ENCODE data around the gene CR2. TPM values are rescaled to one million over a fixed set of nuclear protein-coding genes. Genes with fewer than 3 reads are reported as not detected.

The CR2 gene
- total RNA-seq, 1 experiment from 2014 or later: not detected

DNA sequence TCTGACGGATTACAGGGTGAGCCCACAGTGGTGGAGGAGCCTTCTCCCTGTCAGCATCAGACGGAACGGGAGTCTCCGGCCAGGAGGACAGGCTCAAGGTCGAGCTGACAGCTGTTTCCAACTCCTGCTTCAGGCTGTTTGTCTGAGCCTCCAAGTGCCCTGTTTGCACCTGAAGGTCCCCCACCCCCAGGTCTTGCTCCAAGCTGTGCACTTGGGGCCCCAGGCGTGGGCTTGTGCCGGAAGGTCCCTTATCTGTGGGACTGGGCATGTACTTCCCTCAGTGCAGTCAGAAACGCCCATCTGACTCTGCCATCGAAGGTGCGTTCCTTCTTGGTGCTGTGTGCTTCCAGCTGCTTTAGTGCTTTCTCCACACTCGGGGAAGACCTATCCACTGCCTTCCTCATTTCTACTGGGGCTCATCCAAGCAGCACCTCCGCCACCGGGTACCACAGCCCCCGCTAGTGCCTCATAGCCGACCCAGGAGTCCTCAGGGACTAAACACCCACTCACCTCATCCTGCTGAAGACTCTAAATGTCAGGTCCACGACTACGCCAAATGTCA is 29.5 kb upstream of the CR2 start:
- H3K9me2 ChIP-seq (replicated peaks; ENCODE audit: low read length): no peaks in the 10 kb centered on the region
- no peak overlapping the region for H2AFZ ChIP-seq (ENCODE audit: low read length)
- BruUV-seq (replicated peaks): no TSS peak
- no peak overlapping the region for H3K4me3 ChIP-seq (ENCODE audit: low read length)
- ATAC-seq (no peak), DNase-seq (no peak)
- no peaks in the 10 kb centered on the region for H3K79me2 ChIP-seq (ENCODE audit: low read length)
- H3K9me3 ChIP-seq (ENCODE audit: low read length): peaks cover 5% of the 10 kb centered on the region; the same call in 1 of the 2 replicates
- ChIA-PET POLR2A (ENCODE audit: unreplicated experiment) (interaction anchor here (0.6 kb wide), 1 partner anchor 515 kb away, joined by 3 read pairs; no protein-coding TSS in a partner anchor), CTCF (no interaction called here)
- H4K20me1 ChIP-seq (ENCODE audit: low read length): no peaks in the 10 kb centered on the region
- no peak overlapping the region for H3K4me2 ChIP-seq (ENCODE audit: low read length)
- no peak overlapping the region for H3K9ac ChIP-seq (ENCODE audit: low read length)
- no peak overlapping the region for H3K27ac ChIP-seq (ENCODE audit: low read length)
- TF ChIP-seq EZH2 (IDR thresholded peaks at IDR 0.05; ENCODE audit: low read length, unreplicated experiment): no peak
- no peak for TF ChIP-seq EZH2phosphoT487 (IDR thresholded peaks at IDR 0.05; ENCODE audit: borderline replicate concordance, low read length)
- TF ChIP-seq, protein P1, sequence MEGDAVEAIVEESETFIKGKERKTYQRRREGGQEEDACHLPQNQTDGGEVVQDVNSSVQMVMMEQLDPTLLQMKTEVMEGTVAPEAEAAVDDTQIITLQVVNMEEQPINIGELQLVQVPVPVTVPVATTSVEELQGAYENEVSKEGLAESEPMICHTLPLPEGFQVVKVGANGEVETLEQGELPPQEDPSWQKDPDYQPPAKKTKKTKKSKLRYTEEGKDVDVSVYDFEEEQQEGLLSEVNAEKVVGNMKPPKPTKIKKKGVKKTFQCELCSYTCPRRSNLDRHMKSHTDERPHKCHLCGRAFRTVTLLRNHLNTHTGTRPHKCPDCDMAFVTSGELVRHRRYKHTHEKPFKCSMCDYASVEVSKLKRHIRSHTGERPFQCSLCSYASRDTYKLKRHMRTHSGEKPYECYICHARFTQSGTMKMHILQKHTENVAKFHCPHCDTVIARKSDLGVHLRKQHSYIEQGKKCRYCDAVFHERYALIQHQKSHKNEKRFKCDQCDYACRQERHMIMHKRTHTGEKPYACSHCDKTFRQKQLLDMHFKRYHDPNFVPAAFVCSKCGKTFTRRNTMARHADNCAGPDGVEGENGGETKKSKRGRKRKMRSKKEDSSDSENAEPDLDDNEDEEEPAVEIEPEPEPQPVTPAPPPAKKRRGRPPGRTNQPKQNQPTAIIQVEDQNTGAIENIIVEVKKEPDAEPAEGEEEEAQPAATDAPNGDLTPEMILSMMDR (conservative IDR thresholded peaks at IDR 0.05; ENCODE audit: low read depth, low read length): no peak
- H3K36me3 ChIP-seq (ENCODE audit: low read depth, low read length): no peaks in the 10 kb centered on the region
- intact Hi-C loops (cut with micrococcal nuclease): no loop called here
- no peaks in the 10 kb centered on the region for H3F3A ChIP-seq (ENCODE audit: low read length, unreplicated experiment)
- no peaks in the 10 kb centered on the region for H3K4me1 ChIP-seq (ENCODE audit: insufficient read depth, low read length)
- peaks cover 66% of the 10 kb centered on the region for H3K27me3 ChIP-seq (ENCODE audit: low read length)

DNA sequence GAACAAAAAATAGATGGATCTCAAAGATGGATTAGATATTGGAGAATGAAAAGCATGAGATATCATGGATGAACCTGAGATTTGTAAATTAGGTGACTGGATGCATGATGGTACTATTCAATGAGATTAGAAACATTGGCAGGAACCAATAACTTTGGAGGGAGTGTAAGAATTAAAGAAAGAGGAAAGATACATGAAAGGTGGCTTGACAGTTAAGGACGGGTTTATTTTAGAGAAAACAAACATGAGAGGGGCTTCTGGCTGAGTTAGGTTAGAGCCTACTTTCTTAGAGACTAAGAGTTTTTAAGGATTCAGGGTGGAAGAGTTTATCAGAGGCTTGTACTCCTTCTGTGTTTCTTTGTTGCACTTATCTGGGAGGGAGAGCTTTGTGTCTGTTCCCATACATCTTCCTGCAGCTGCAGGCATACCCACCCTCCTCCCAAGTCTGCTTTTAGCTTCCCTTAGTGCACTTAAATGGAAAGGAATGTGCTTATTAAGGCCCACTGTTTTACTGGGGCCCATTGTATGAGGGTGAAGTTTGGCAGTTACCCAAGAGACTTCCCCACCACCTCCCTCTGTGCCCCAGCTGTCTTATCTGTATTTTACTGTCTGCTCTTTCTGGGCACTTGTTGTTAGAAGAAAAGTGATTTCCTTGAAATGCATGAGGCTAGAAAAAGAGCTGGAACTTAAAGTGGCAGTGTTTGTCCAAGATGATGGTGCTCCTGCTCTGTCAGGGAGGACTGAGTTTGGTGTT is 26.1 kb upstream of the CR2 start:
- Histone ChIP-seq H4K20me1 (ENCODE audit: low read length) (no peaks in the 10 kb centered on the region), H2AFZ (ENCODE audit: low read length) (no peak overlapping the region), H3K27ac (ENCODE audit: low read length) (no peak overlapping the region), H3K36me3 (ENCODE audit: low read depth, low read length) (no peaks in the 10 kb centered on the region), H3K4me3 (ENCODE audit: low read length) (no peak overlapping the region), H3K9me3 (ENCODE audit: low read length) (no peaks in the 10 kb centered on the region), H3K4me2 (ENCODE audit: low read length) (no peak overlapping the region), H3K4me1 (ENCODE audit: insufficient read depth, low read length) (no peaks in the 10 kb centered on the region), H3F3A (ENCODE audit: low read length, unreplicated experiment) (no peaks in the 10 kb centered on the region), H3K9me2 (replicated peaks; ENCODE audit: low read length) (no peaks in the 10 kb centered on the region), H3K27me3 (ENCODE audit: low read length) (peaks cover 63% of the 10 kb centered on the region), H3K9ac (ENCODE audit: low read length) (no peak overlapping the region), H3K79me2 (ENCODE audit: low read length) (no peaks in the 10 kb centered on the region)
- no peak for TF ChIP-seq EZH2 (IDR thresholded peaks at IDR 0.05; ENCODE audit: low read length, unreplicated experiment)
- TF ChIP-seq, protein P1 (conservative IDR thresholded peaks at IDR 0.05; ENCODE audit: low read depth, low read length): no peak
- no peak for TF ChIP-seq EZH2phosphoT487 (IDR thresholded peaks at IDR 0.05; ENCODE audit: borderline replicate concordance, low read length)
- ATAC-seq (no peak), DNase-seq (no peak)
- ChIA-PET CTCF (no interaction called here), POLR2A (ENCODE audit: unreplicated experiment) (no interaction called here)
- no TSS peak for BruUV-seq (replicated peaks)
- intact Hi-C loops (cut with micrococcal nuclease): no loop called here

- no peak for ATAC-seq
- CTCF ChIA-PET: no interaction called here
- TF ChIP-seq EZH2 (IDR thresholded peaks at IDR 0.05; ENCODE audit: low read length, unreplicated experiment) (no peak), EZH2phosphoT487 (IDR thresholded peaks at IDR 0.05; ENCODE audit: borderline replicate concordance, low read length) (no peak)
- TF ChIP-seq, protein P1 (conservative IDR thresholded peaks at IDR 0.05; ENCODE audit: low read depth, low read length): no peak
- Histone ChIP-seq H3K9ac (ENCODE audit: low read length) (no peak overlapping the region), H3K9me3 (ENCODE audit: low read length) (no peaks in the 10 kb centered on the region), H4K20me1 (ENCODE audit: low read length) (no peaks in the 10 kb centered on the region), H3K4me2 (ENCODE audit: low read length) (no peak overlapping the region), H3F3A (ENCODE audit: low read length, unreplicated experiment) (no peaks in the 10 kb centered on the region), H3K27ac (ENCODE audit: low read length) (no peak overlapping the region), H3K79me2 (ENCODE audit: low read length) (no peaks in the 10 kb centered on the region), H3K4me3 (ENCODE audit: low read length) (no peak overlapping the region), H2AFZ (ENCODE audit: low read length) (no peak overlapping the region), H3K27me3 (ENCODE audit: low read length) (peaks cover 62% of the 10 kb centered on the region), H3K4me1 (ENCODE audit: insufficient read depth, low read length) (no peaks in the 10 kb centered on the region), H3K9me2 (replicated peaks; ENCODE audit: low read length) (no peaks in the 10 kb centered on the region), H3K36me3 (ENCODE audit: low read depth, low read length) (no peaks in the 10 kb centered on the region)
- intact Hi-C loops (cut with micrococcal nuclease): no loop called here
- no peak for DNase-seq
- POLR2A ChIA-PET (ENCODE audit: unreplicated experiment): no interaction called here
- no TSS peak for BruUV-seq (replicated peaks)
Observed at GRCh38 chr1:207428783-207429182, 25.3 kb upstream of the CR2 start.
